GM10266 (cell line): Measurements from ENCODE around the gene FAM227B.
A peak's percentile ranks its signal among the peaks of the same experiment; 100 is the strongest.

Source experiments
- DNase-seq: peaks from one replicate; pipeline ENCODE4 v3.0.0; 2012; ENCODE audit errors: extremely low spot score
- TF ChIP-seq, protein P1 (sequence below): IDR thresholded peaks from 2 replicates; pipeline ENCODE4 v1.5.1; 2012; ENCODE audit warnings: mild to moderate bottlenecking, low read depth; ENCODE audit not compliant: control insufficient read depth, insufficient read depth; ENCODE audit errors: missing control alignments

FAM227B gene

DNA sequence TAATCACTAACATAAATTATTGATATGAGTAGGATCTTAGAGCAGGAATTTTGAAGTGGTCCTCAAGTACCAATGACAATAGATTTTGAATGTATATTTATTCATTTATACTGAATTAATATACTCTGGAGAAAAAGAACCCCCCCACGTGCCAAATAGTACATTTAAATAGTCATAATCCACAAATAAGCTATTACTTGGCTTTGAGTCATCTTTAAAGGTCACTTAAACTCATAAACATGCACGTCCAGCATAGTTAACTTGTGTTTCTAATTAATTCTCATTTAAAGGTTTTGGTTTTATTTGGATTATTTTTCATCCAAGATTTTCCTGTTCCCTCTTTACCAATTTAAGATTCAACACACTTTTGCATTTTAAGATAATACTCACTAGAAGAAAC, 162.5 kb downstream of the FAM227B start:
- DNase-seq, result no peak

DNA sequence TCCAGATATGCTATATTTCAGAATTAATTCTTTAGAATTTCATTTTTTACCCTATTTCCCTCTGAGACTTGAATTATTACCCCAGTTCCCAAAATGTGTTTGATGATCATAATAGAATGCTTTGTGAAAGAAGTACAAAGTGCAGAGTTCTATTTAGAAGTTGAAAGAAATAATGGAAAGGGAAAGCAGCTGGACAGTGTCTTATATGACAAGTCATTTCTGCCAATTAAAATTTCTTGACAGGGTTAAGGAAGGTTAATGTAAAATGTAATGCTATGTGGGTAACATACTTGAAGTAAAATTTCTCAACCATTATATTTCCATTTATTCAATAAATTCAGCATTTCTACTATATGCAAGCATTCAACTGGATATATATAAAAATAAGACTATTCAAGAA, 164.5 kb downstream of the FAM227B start:
- no peak for DNase-seq
- TF ChIP-seq, protein P1, sequence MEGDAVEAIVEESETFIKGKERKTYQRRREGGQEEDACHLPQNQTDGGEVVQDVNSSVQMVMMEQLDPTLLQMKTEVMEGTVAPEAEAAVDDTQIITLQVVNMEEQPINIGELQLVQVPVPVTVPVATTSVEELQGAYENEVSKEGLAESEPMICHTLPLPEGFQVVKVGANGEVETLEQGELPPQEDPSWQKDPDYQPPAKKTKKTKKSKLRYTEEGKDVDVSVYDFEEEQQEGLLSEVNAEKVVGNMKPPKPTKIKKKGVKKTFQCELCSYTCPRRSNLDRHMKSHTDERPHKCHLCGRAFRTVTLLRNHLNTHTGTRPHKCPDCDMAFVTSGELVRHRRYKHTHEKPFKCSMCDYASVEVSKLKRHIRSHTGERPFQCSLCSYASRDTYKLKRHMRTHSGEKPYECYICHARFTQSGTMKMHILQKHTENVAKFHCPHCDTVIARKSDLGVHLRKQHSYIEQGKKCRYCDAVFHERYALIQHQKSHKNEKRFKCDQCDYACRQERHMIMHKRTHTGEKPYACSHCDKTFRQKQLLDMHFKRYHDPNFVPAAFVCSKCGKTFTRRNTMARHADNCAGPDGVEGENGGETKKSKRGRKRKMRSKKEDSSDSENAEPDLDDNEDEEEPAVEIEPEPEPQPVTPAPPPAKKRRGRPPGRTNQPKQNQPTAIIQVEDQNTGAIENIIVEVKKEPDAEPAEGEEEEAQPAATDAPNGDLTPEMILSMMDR, result no peak

More for the DNA sequence above, 162.5 kb downstream of the FAM227B start:
- TF ChIP-seq, protein P1, result no peak

DNA sequence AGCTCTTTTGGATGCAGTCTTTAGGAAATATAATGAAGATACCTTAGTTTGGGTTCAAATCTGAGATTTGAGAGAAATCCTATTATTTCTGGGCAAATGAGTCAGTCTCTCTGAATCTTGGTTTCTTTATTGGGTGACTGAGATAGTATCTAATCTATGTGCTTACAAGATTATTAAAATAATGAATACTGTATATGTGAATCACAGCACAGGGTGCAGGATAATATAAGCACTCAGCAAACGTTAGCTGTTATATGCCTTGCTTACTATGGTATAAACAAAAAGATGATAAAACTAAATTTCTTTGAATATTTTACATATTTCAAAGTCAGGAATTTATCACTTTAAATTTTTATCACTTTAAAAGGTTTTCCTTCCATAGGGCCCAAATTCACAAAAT, 168.0 kb downstream of the FAM227B start:
- no peak for DNase-seq
- TF ChIP-seq, protein P1, result no peak

DNA sequence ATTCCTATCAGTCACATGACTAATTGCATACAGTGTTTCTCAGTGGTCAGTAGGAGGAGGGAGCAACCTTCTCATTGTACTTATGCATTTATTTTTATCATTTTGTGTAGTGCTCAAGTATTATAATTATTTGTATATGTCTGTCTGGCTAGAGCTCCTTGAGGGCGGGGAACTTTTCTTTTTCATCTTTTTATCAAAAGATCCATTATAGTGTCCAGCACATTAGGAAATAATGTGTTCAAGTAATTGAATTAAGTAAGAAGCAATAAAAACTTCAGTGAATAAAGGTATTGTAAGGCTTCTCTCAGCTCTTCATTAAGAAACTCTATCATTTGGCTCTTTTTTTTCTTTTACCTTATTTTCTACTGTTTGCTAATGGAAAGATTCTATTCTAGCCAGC, 178.8 kb downstream of the FAM227B start:
- no peak for DNase-seq
- TF ChIP-seq, protein P1, result no peak

DNA sequence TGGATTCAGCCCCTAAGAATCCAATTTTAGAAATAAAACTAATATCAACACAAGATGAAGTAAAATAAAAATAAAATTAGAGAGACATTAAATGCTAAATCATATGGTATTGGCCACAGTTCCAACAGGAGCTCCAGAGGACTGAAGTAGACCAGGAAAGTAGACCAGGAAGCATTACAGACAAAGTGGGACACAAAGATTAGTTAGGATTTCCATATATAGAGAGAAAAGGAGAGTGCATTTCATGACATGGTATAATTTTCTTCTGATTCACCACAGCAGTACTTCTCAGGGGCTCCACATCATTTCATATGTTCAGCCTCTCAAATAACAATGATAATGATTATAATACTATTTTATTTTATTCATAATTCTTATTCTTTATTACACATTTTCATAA, 179.3 kb downstream of the FAM227B start:
- DNase-seq, result no peak
- TF ChIP-seq, protein P1, result no peak

DNA sequence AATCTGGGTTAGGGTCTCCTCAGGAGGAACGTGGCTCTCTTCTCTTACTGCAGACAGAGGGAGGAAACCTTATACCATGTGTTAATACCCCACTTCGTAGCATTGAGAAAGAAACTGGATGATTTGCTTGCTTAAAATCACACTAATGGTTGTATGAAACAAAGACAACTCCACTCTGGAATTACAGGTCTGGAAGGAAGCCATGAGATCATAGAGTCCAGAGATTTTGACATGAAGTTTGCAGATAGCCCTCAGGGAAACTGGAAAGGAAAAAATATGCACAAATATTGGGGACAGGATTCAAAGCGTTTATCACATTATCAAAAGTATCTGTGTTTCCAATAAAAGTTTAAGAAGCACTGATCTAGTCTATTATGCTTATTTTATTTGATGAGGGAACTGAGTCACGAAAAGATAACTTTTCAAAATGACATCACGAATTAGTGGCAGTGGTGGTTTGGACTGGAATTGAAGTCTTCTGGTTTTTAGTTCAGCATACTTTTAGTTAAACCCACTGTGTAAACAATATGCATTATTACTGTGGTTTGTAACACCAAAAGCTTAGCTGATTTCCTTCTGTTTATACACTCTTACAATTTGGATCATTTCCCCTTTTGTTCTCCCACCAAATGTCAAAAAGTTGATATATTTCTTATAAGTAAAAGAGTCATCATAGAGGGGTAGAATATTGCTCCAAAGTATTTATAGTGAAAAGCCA, 180.8 kb downstream of the FAM227B start:
- TF ChIP-seq, protein P1, result no peak
- no peak for DNase-seq

DNA sequence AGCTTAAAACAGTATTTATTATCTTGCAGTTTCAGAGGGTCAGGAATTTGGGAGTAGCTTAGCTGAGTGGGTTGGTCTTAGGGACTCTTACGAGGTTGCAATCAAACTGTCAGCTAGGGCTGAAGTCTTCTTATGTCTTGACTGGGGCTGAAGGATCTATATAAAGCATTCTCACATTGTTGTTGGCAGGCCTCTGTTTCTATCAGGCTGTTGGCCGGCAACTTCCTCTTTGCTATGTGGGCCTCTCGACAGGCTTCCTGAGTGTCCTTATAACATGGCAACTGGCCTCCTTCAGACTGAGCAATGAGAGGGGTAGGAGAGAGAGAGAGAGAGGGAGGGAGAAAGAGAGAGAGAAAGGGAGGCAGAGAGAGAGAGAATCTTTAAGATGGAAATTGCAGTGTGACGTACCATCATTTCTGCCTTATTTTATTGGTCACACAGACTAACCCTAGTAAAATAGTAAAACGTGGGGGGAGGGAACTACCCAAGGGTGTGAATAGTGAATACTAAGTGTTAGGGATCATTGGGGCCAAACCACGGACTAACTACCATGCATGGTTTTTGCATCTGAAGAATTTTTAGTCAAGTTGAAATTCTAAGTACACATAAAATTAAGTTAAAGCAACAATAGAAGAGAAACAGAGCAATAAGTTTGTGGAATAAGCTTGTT, 181.5 kb downstream of the FAM227B start:
- peak; percentile 5 for DNase-seq
- TF ChIP-seq, protein P1, result no peak
